Ishikawa (cell line): ENCODE measurements around the gene SPRN.

ENCODE experiments used
- CEBPB ChIP-seq: IDR thresholded peaks from 2 replicates; pipeline ENCODE4 v1.6.1; 2012
- CREB1 ChIP-seq: IDR thresholded peaks from 2 replicates; pipeline ENCODE4 v1.6.1; 2012; ENCODE audit warnings: low read depth
- EGR1 ChIP-seq: IDR thresholded peaks from 2 replicates; pipeline ENCODE4 v1.6.1; 2012
- EP300 ChIP-seq: IDR thresholded peaks from 2 replicates; pipeline ENCODE4 v1.6.1; 2012; ENCODE audit warnings: borderline replicate concordance
- NFIC ChIP-seq: IDR thresholded peaks from 2 replicates; pipeline ENCODE4 v1.6.1; 2012
- TAF1 ChIP-seq: IDR thresholded peaks from 2 replicates; pipeline ENCODE4 v1.6.1; 2012; ENCODE audit warnings: low read depth, mild to moderate bottlenecking
- TCF12 ChIP-seq: IDR thresholded peaks from 2 replicates; pipeline ENCODE4 v1.6.1; 2012; ENCODE audit warnings: low read depth
- YY1 ChIP-seq: IDR thresholded peaks from 2 replicates; pipeline ENCODE4 v1.6.1; 2012; ENCODE audit warnings: low read depth
- TF ChIP-seq, protein P1 (sequence below): IDR thresholded peaks from 2 replicates; pipeline ENCODE4 v1.6.1; 2012
- TF ChIP-seq, protein P2 (sequence below): IDR thresholded peaks from 2 replicates; pipeline ENCODE4 v1.6.1; 2012
- TF ChIP-seq, protein P3 (sequence below): IDR thresholded peaks from 2 replicates; pipeline ENCODE4 v1.6.1; 2012; ENCODE audit warnings: low read depth, mild to moderate bottlenecking

GRCh38 chr10:133446979-133447378 lies 22.6 kb upstream of the SPRN start:
- TF ChIP-seq EP300 (no peak), NFIC (no peak), CEBPB (no peak), TAF1 (no peak), CREB1 (no peak), YY1 (no peak), TCF12 (no peak), EGR1 (no peak)
- TF ChIP-seq, protein P1, sequence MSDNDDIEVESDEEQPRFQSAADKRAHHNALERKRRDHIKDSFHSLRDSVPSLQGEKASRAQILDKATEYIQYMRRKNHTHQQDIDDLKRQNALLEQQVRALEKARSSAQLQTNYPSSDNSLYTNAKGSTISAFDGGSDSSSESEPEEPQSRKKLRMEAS, result no peak
- TF ChIP-seq, protein P2, sequence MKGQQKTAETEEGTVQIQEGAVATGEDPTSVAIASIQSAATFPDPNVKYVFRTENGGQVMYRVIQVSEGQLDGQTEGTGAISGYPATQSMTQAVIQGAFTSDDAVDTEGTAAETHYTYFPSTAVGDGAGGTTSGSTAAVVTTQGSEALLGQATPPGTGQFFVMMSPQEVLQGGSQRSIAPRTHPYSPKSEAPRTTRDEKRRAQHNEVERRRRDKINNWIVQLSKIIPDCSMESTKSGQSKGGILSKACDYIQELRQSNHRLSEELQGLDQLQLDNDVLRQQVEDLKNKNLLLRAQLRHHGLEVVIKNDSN, result no peak
- TF ChIP-seq, protein P3, sequence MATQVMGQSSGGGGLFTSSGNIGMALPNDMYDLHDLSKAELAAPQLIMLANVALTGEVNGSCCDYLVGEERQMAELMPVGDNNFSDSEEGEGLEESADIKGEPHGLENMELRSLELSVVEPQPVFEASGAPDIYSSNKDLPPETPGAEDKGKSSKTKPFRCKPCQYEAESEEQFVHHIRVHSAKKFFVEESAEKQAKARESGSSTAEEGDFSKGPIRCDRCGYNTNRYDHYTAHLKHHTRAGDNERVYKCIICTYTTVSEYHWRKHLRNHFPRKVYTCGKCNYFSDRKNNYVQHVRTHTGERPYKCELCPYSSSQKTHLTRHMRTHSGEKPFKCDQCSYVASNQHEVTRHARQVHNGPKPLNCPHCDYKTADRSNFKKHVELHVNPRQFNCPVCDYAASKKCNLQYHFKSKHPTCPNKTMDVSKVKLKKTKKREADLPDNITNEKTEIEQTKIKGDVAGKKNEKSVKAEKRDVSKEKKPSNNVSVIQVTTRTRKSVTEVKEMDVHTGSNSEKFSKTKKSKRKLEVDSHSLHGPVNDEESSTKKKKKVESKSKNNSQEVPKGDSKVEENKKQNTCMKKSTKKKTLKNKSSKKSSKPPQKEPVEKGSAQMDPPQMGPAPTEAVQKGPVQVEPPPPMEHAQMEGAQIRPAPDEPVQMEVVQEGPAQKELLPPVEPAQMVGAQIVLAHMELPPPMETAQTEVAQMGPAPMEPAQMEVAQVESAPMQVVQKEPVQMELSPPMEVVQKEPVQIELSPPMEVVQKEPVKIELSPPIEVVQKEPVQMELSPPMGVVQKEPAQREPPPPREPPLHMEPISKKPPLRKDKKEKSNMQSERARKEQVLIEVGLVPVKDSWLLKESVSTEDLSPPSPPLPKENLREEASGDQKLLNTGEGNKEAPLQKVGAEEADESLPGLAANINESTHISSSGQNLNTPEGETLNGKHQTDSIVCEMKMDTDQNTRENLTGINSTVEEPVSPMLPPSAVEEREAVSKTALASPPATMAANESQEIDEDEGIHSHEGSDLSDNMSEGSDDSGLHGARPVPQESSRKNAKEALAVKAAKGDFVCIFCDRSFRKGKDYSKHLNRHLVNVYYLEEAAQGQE, result no peak
